IMR-90 (cell line): ENCODE measurements around the gene CAPZA1. TPM values are rescaled to one million over a fixed set of nuclear protein-coding genes. Genes with fewer than 3 reads are reported as not detected.

Experiments used
- ATAC-seq: fragments of 200-7000 bp; cut with Tn5 transposase; 2 replicates; pipeline ENCODE4 v1.9.1; 2020; ENCODE audit warnings: low read depth, mild to moderate bottlenecking, moderate library complexity
- BruUV-seq: library from RNA; stranded (reverse); fragments of 400-500 nt; replicated peaks from 2 replicates; lab custom pipeline; 2021; lab: Mats Ljungman, UMichigan
- CTCF ChIA-PET: fragments of 300-600 bp; formaldehyde crosslinking; extraction: SDS; loops from one replicate; lab custom pipeline; 2021; ENCODE audit warnings: antibody characterized with exemption; lab: Yijun Ruan, JAX
- POLR2A ChIA-PET: fragments of 300-600 bp; sonication (Branson Sonifier 250); formaldehyde crosslinking; loops from one replicate; lab custom pipeline; 2022; ENCODE audit warnings: antibody characterized with exemption; ENCODE audit not compliant: unreplicated experiment; lab: Charles Lee
- DNase-seq: peaks from one replicate; pipeline ENCODE4 v3.0.0; 2013
- H2AFZ ChIP-seq: replicated peaks from 2 replicates; pipeline ENCODE3; 2013; ENCODE audit warnings: low read length, mild to moderate bottlenecking; ENCODE audit not compliant: poor library complexity
- H2AK5ac ChIP-seq: 2 replicates; pipeline ENCODE4 v1.6.1; 2013; ENCODE audit warnings: low read depth, low read length, inconsistent platforms
- H2AK9ac ChIP-seq: replicated peaks from 2 replicates; pipeline ENCODE3; 2013; ENCODE audit warnings: mild to moderate bottlenecking, low read depth, low read length, moderate library complexity; ENCODE audit not compliant: poor library complexity
- H2BK120ac ChIP-seq: 2 replicates; pipeline ENCODE4 v1.6.1; 2013; ENCODE audit warnings: low read depth, low read length, inconsistent platforms
- H2BK15ac ChIP-seq: 3 replicates; pipeline ENCODE4 v1.6.1; 2013; ENCODE audit warnings: low read depth, low read length, inconsistent platforms
- H2BK20ac ChIP-seq: 2 replicates; pipeline ENCODE4 v1.6.1; 2013; ENCODE audit warnings: low read depth, mild to moderate bottlenecking, inconsistent platforms, low read length, moderate library complexity
- H2BK5ac ChIP-seq: 2 replicates; pipeline ENCODE4 v1.6.1; 2013; ENCODE audit warnings: mild to moderate bottlenecking, low read depth, low read length, inconsistent platforms; ENCODE audit not compliant: poor library complexity, severe bottlenecking
- H3K14ac ChIP-seq: replicated peaks from 2 replicates; pipeline ENCODE4 v1.6.1; 2013; ENCODE audit warnings: low read depth, low read length, inconsistent platforms
- H3K18ac ChIP-seq: 2 replicates; pipeline ENCODE4 v1.6.1; 2013; ENCODE audit warnings: low read depth, low read length, control low read depth
- H3K23ac ChIP-seq: 2 replicates; pipeline ENCODE4 v1.6.1; 2013; ENCODE audit warnings: low read depth, low read length, inconsistent platforms
- H3K27ac ChIP-seq: 2 replicates; pipeline ENCODE4 v1.5.1; 2013; ENCODE audit warnings: mild to moderate bottlenecking, control low read depth, low read length; ENCODE audit not compliant: insufficient read depth
- H3K27me3 ChIP-seq: 2 replicates; pipeline ENCODE4 v1.6.1; 2013; ENCODE audit warnings: low read length; ENCODE audit not compliant: control insufficient read depth, insufficient read depth
- H3K36me3 ChIP-seq: 2 replicates; pipeline ENCODE4 v1.6.1; 2013; ENCODE audit warnings: low read length, mixed read lengths; ENCODE audit not compliant: control insufficient read depth, insufficient read depth
- H3K4ac ChIP-seq: 2 replicates; pipeline ENCODE4 v1.6.1; 2013; ENCODE audit warnings: low read depth, low read length, inconsistent platforms
- H3K4me1 ChIP-seq: 2 replicates; pipeline ENCODE4 v1.6.1; 2013; ENCODE audit warnings: low read length, mixed read lengths; ENCODE audit not compliant: control insufficient read depth, insufficient read depth
- H3K4me2 ChIP-seq: 2 replicates; pipeline ENCODE4 v1.6.1; 2013; ENCODE audit warnings: low read depth, mild to moderate bottlenecking, control low read depth, low read length, moderate library complexity
- H3K4me3 ChIP-seq: 2 replicates; pipeline ENCODE4 v1.5.1; 2013; ENCODE audit warnings: low read depth, mild to moderate bottlenecking, control low read depth, low read length, moderate library complexity; ENCODE audit not compliant: insufficient read depth
- H3K56ac ChIP-seq: 2 replicates; pipeline ENCODE4 v1.6.1; 2013; ENCODE audit warnings: low read length, inconsistent platforms; ENCODE audit not compliant: insufficient read depth; ENCODE audit errors: extremely low read depth
- H3K79me1 ChIP-seq, 2 experiments: 2 replicates each; pipeline ENCODE4 v1.6.1; 2013; ENCODE audit warnings: low read length in 2 of 2, inconsistent platforms in 1 of 2, low read depth in 1 of 2
- H3K9ac ChIP-seq: 2 replicates; pipeline ENCODE4 v1.6.1; 2013; ENCODE audit warnings: low read depth, low read length, control low read depth
- H3K9me1 ChIP-seq: 2 replicates; pipeline ENCODE4 v1.6.1; 2013; ENCODE audit warnings: low read length, inconsistent platforms; ENCODE audit not compliant: insufficient read depth
- H3K9me3 ChIP-seq: 2 replicates; pipeline ENCODE4 v1.6.1; 2013; ENCODE audit warnings: low read length; ENCODE audit not compliant: control insufficient read depth, insufficient read depth
- H4K20me1 ChIP-seq: 2 replicates; pipeline ENCODE4 v1.6.1; 2013; ENCODE audit warnings: low read length, inconsistent platforms; ENCODE audit not compliant: insufficient read depth
- H4K5ac ChIP-seq: 2 replicates; pipeline ENCODE4 v1.6.1; 2013; ENCODE audit warnings: mild to moderate bottlenecking, low read depth, low read length, control low read depth
- H4K8ac ChIP-seq, 2 experiments: 2 replicates each; pipeline ENCODE4 v1.6.1; 2013; ENCODE audit warnings: low read depth in 2 of 2, low read length in 2 of 2, control low read depth in 1 of 2, inconsistent platforms in 1 of 2
- H4K91ac ChIP-seq: 2 replicates; pipeline ENCODE4 v1.6.1; 2013; ENCODE audit warnings: low read depth, low read length, inconsistent platforms; ENCODE audit not compliant: insufficient read depth
- CEBPB ChIP-seq: IDR thresholded peaks from 2 replicates; pipeline ENCODE4 v1.6.1; 2012; ENCODE audit warnings: low read depth, low read length, improper control_type of control experiment
- CTCF ChIP-seq: conservative IDR thresholded peaks from 2 replicates; pipeline ENCODE4 v1.5.1; 2012; ENCODE audit warnings: mild to moderate bottlenecking, low read depth, low read length, improper control_type of control experiment
- FOS ChIP-seq: fragments of 150-350 bp; IDR thresholded peaks from 2 replicates; pipeline ENCODE4 v1.6.1; 2016; ENCODE audit warnings: low read depth, low read length
- MAZ ChIP-seq: IDR thresholded peaks from 2 replicates; pipeline ENCODE4 v1.6.1; 2012; ENCODE audit warnings: low read depth, mild to moderate bottlenecking, low read length, improper control_type of control experiment, moderate library complexity, borderline replicate concordance
- RAD21 ChIP-seq: IDR thresholded peaks from 2 replicates; pipeline ENCODE4 v1.6.1; 2012; ENCODE audit warnings: low read length, improper control_type of control experiment
- RCOR1 ChIP-seq: IDR thresholded peaks from 2 replicates; pipeline ENCODE4 v1.6.1; 2012; ENCODE audit warnings: mild to moderate bottlenecking, low read length, improper control_type of control experiment; ENCODE audit not compliant: insufficient replicate concordance
- SMC3 ChIP-seq: fragments of 150-350 bp; IDR thresholded peaks from 2 replicates; pipeline ENCODE4 v1.6.1; 2016; ENCODE audit warnings: low read depth, mild to moderate bottlenecking, antibody characterized with exemption, low read length, moderate library complexity
- USF2 ChIP-seq: fragments of 150-350 bp; IDR thresholded peaks from 2 replicates; pipeline ENCODE4 v1.6.1; 2017; ENCODE audit warnings: mild to moderate bottlenecking, antibody characterized with exemption, low read length, low read depth
- WGBS, 2 experiments: methylation state at CpG; one replicate each; pipeline versions ENCODE4 v1.1.5 to v1.1.7; 2013; ENCODE audit warnings: missing lambda C conversion rate in 2 of 2; ENCODE audit not compliant: insufficient read length in 1 of 2; ENCODE audit errors: extremely low coverage in 2 of 2; 5-methylcytosine and 5-hydroxymethylcytosine counted together
- dilution Hi-C: fragments of 300-500 bp; cut with HindIII; formaldehyde crosslinking; loops from one replicate; pipeline ENCODE4 v1.14.3; 2018; ENCODE audit warnings: low sequenced_read_pairs; ENCODE audit not compliant: unreplicated experiment
- in situ Hi-C: fragments of 300-500 bp; cut with MboI; formaldehyde crosslinking; loops from 3 replicates; pipeline ENCODE4 v1.14.3; 2019; ENCODE audit warnings: low sequenced_read_pairs, inconsistent platforms, mixed read lengths
- intact Hi-C: fragments of 100-400 bp; cut with micrococcal nuclease; formaldehyde crosslinking; loops from 2 replicates; pipeline ENCODE4 v1.10.0; 2022
- polyA plus RNA-seq, 3 experiments: library from polyadenylated mRNA; depleted of rRNA; stranded (reverse); fragments of >200 nt; gene quantifications; 2 replicates each; pipeline ENCODE4 v1.2.3, GENCODE V29; 2012; ENCODE audit warnings: low replicate concordance in 1 of 3
- total RNA-seq: library from RNA; depleted of rRNA; stranded (reverse); fragments of >200 nt; gene quantifications from 2 replicates; pipeline ENCODE4 v1.2.3, GENCODE V29; 2012
- TF ChIP-seq, protein P1 (sequence below): fragments of 150-350 bp; IDR thresholded peaks from 2 replicates; pipeline ENCODE4 v1.6.1; 2016; ENCODE audit warnings: low read depth, mild to moderate bottlenecking, low read length, moderate library complexity, borderline replicate concordance

CAPZA1 gene
- total and polyA plus RNA-seq, 2 of the 4 experiments (the other 2 are of a cell fraction): 108 to 262 TPM

DNA sequence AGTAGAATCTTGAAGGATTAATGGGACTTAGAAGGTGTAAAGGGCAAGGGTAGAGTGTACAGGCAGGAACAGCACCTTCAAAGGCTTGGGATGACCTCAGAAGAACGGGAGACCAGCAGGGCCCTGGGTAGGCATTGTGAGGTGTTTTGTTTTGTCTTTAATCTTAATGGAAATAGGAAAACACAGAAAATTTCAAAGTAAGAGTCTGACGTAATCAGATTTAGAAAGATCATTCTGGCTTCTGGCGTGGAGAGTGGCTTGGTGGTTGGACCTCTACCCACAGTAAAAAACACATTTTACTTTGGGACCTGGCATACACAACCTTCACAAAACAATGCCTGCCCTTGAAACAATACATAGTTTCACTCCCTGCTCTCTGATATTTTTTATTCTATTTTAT lies 59.0 kb downstream of the CAPZA1 start:
- no peak overlapping the region for H3K14ac ChIP-seq
- no peak overlapping the region for H2BK20ac ChIP-seq
- no peak overlapping the region for H3K56ac ChIP-seq
- no peak overlapping the region for H3K23ac ChIP-seq
- no peak overlapping the region for H3K27ac ChIP-seq
- H3K4me2 ChIP-seq: no peak overlapping the region
- peaks cover 39 to 67% of the 10 kb centered on the region in 2 experiments for H3K79me1 ChIP-seq
- no peak overlapping the region for H3K4ac ChIP-seq
- BruUV-seq: no TSS peak
- in situ Hi-C loops (no loop called here), dilution Hi-C loops (no loop called here), intact Hi-C loops (no loop called here)
- H3K27me3 ChIP-seq: no peaks in the 10 kb centered on the region
- CTCF ChIA-PET: no interaction called here
- ATAC-seq (no peak), DNase-seq (no peak)
- H4K20me1 ChIP-seq: peaks cover 3% of the 10 kb centered on the region
- no peak overlapping the region for H3K18ac ChIP-seq
- no peak overlapping the region for H4K8ac ChIP-seq
- H3K9me1 ChIP-seq: peaks cover 4% of the 10 kb centered on the region
- no peak overlapping the region for H2BK15ac ChIP-seq
- no peaks in the 10 kb centered on the region for H3K9me3 ChIP-seq
- no peak overlapping the region for H3K9ac ChIP-seq
- H4K5ac ChIP-seq: no peak overlapping the region
- no peak overlapping the region for H2AK9ac ChIP-seq
- WGBS, 2 experiments: 100% methylated on average over 1 of the region's 3 CpGs; no CpG with 5 or more reads in 1 of the 2 experiments
- no peaks in the 10 kb centered on the region for H3K36me3 ChIP-seq
- no peak overlapping the region for H4K91ac ChIP-seq
- no peak overlapping the region for H2AK5ac ChIP-seq
- no peak overlapping the region for H2BK120ac ChIP-seq
- TF ChIP-seq FOS: no peak
- TF ChIP-seq, protein P1, sequence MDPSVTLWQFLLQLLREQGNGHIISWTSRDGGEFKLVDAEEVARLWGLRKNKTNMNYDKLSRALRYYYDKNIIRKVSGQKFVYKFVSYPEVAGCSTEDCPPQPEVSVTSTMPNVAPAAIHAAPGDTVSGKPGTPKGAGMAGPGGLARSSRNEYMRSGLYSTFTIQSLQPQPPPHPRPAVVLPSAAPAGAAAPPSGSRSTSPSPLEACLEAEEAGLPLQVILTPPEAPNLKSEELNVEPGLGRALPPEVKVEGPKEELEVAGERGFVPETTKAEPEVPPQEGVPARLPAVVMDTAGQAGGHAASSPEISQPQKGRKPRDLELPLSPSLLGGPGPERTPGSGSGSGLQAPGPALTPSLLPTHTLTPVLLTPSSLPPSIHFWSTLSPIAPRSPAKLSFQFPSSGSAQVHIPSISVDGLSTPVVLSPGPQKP: no peak
- no peak for TF ChIP-seq MAZ
- TF ChIP-seq USF2: no peak
- TF ChIP-seq RAD21: no peak
- TF ChIP-seq CEBPB: no peak
- no peak for TF ChIP-seq CTCF
- no peak for TF ChIP-seq RCOR1
- no peak for TF ChIP-seq SMC3
- no peak overlapping the region for H2AFZ ChIP-seq
- H3K4me1 ChIP-seq: peaks cover 4% of the 10 kb centered on the region; the same call in 1 of the 2 replicates
- H2BK5ac ChIP-seq: no peak overlapping the region
- no peak overlapping the region for H3K4me3 ChIP-seq
- POLR2A ChIA-PET: no interaction called here
